Osteoblast (primary cell): ENCODE results near the gene SLC44A4. TPM values are rescaled to one million over a fixed set of nuclear protein-coding genes. Genes with fewer than 3 reads are reported as not detected.
"Not testable (repeated sequence)": the region's sequence is repeated elsewhere in the genome, so short reads cannot be mapped to it uniquely, and the experiment has no call there.

Experiments used
- DNase-seq: peaks from one replicate; pipeline ENCODE4 v3.0.0; 2011; ENCODE audit warnings: low spot score, mixed read lengths; ENCODE audit not compliant: insufficient read length; ENCODE audit errors: missing footprints
- H2AFZ ChIP-seq: 2 replicates; pipeline ENCODE4 v1.6.0; 2011; ENCODE audit warnings: mild to moderate bottlenecking, low read length
- H3K27ac ChIP-seq: 2 replicates; pipeline ENCODE4 v1.5.1; 2011; ENCODE audit warnings: mild to moderate bottlenecking, low read depth, low read length, moderate library complexity
- H3K27me3 ChIP-seq: 2 replicates; pipeline ENCODE4 v1.6.0; 2012; ENCODE audit warnings: mild to moderate bottlenecking, control low read depth, inconsistent platforms, low read length, moderate library complexity; ENCODE audit not compliant: insufficient read depth
- H3K36me3 ChIP-seq: 2 replicates; pipeline ENCODE4 v1.5.1; 2011; ENCODE audit warnings: mild to moderate bottlenecking, low read length, control low read depth, moderate library complexity; ENCODE audit not compliant: insufficient read depth
- H3K4me1 ChIP-seq: 2 replicates; pipeline ENCODE4 v1.5.1; 2011; ENCODE audit warnings: mild to moderate bottlenecking, low read length, control low read depth, moderate library complexity; ENCODE audit not compliant: insufficient read depth
- H3K4me2 ChIP-seq: 2 replicates; pipeline ENCODE4 v1.6.0; 2011; ENCODE audit warnings: mild to moderate bottlenecking, low read length; ENCODE audit not compliant: insufficient read depth
- H3K4me3 ChIP-seq: fragments of 200-600 bp; sonication (generic); 3 replicates; pipeline ENCODE4 v1.5.1; 2012; ENCODE audit warnings: mild to moderate bottlenecking, low read length, inconsistent platforms; ENCODE audit not compliant: insufficient read depth
- H3K79me2 ChIP-seq: 2 replicates; pipeline ENCODE4 v1.6.0; 2012; ENCODE audit warnings: mild to moderate bottlenecking, low read length, control low read depth, inconsistent platforms; ENCODE audit not compliant: insufficient read depth
- H3K9me3 ChIP-seq: 2 replicates; pipeline ENCODE4 v1.5.1; 2011; ENCODE audit warnings: low read depth, low read length, control low read depth
- H4K20me1 ChIP-seq: 2 replicates; pipeline ENCODE4 v1.6.0; 2012; ENCODE audit warnings: mild to moderate bottlenecking, low read length, control low read depth; ENCODE audit not compliant: insufficient read depth
- total RNA-seq: library from RNA; depleted of rRNA; stranded (reverse); fragments of >200 nt; gene quantifications from 2 replicates; pipeline ENCODE4 v1.2.3, GENCODE V29; 2012
- TF ChIP-seq, protein P1 (sequence below): IDR thresholded peaks from 2 replicates; pipeline ENCODE4 v1.5.1; 2011; ENCODE audit warnings: mild to moderate bottlenecking, low read depth, low read length, moderate library complexity; ENCODE audit errors: extremely low read depth

SLC44A4 gene
- total RNA-seq, 1 donor, result not detected

DNA sequence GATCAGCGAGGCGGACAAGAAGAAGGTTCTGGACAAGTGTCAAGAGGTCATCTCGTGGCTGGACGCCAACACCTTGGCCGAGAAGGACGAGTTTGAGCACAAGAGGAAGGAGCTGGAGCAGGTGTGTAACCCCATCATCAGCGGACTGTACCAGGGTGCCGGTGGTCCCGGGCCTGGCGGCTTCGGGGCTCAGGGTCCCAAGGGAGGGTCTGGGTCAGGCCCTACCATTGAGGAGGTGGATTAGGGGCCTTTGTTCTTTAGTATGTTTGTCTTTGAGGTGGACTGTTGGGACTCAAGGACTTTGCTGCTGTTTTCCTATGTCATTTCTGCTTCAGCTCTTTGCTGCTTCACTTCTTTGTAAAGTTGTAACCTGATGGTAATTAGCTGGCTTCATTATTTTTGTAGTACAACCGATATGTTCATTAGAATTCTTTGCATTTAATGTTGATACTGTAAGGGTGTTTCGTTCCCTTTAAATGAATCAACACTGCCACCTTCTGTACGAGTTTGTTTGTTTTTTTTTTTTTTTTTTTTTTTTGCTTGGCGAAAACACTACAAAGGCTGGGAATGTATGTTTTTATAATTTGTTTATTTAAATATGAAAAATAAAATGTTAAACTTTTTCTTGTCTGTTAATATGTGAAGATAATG, 49.0 kb downstream of the SLC44A4 start:
- Histone ChIP-seq H2AFZ (peak overlapping the region; percentile 47), H3K27ac (peak overlapping the region; percentile 48), H3K36me3 (no peaks in the 10 kb centered on the region), H3K9me3 (no peaks in the 10 kb centered on the region), H4K20me1 (peaks cover 7% of the 10 kb centered on the region), H3K4me3 (peak overlapping the region; percentile 80), H3K27me3 (no peaks in the 10 kb centered on the region), H3K4me1 (peaks cover 17% of the 10 kb centered on the region), H3K4me2 (peak overlapping the region; percentile 98), H3K79me2 (peaks cover 30% of the 10 kb centered on the region)
- DNase-seq, result peak; percentile 88
- TF ChIP-seq, protein P1, sequence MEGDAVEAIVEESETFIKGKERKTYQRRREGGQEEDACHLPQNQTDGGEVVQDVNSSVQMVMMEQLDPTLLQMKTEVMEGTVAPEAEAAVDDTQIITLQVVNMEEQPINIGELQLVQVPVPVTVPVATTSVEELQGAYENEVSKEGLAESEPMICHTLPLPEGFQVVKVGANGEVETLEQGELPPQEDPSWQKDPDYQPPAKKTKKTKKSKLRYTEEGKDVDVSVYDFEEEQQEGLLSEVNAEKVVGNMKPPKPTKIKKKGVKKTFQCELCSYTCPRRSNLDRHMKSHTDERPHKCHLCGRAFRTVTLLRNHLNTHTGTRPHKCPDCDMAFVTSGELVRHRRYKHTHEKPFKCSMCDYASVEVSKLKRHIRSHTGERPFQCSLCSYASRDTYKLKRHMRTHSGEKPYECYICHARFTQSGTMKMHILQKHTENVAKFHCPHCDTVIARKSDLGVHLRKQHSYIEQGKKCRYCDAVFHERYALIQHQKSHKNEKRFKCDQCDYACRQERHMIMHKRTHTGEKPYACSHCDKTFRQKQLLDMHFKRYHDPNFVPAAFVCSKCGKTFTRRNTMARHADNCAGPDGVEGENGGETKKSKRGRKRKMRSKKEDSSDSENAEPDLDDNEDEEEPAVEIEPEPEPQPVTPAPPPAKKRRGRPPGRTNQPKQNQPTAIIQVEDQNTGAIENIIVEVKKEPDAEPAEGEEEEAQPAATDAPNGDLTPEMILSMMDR, result peak; percentile 44

DNA sequence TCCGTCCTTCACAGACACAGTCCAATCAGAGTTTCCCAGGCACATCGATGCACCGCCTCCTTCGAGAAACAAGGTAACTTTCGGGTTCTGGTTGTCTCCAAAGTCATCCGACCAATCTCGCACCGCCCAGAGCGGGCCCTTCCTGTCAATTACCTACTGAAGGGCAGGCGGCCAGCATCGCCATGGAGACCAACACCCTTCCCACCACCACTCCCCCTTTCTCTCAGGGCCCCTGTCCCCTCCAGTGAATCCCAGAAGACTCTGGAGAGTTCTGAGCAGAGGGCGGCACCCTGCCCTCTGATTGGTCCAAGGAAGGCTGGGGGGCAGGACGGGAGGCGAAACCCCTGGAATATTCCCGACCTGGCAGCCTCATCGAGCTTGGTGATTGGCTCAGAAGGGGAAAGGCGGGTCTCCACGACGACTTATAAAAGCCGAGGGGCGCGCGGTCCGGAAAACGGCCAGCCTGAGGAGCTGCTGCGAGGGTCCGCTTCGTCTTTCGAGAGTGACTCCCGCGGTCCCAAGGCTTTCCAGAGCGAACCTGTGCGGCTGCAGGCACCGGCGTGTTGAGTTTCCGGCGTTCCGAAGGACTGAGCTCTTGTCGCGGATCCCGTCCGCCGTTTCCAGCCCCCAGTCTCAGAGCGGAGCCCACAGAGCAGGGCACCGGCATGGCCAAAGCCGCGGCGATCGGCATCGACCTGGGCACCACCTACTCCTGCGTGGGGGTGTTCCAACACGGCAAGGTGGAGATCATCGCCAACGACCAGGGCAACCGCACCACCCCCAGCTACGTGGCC, 51.3 kb downstream of the SLC44A4 start, which contains the start of gene HSPA1B:
TSS of gene HSPA1B (plus strand) at position 453 of the 794 bp plus-strand sequence. CDS start at position 666, 213 bp downstream.
- Histone ChIP-seq H3K36me3 (no peaks in the 10 kb centered on the region), H2AFZ (peak within 1 kb of the TSS; percentile 68), H3K9me3 (no peaks in the 10 kb centered on the region), H3K79me2 (peaks cover 24% of the 10 kb centered on the region), H4K20me1 (peaks cover 7% of the 10 kb centered on the region), H3K4me3 (peak within 1 kb of the TSS; percentile 77), H3K4me2 (peak within 1 kb of the TSS; percentile 86), H3K27me3 (no peaks in the 10 kb centered on the region), H3K27ac (peak within 1 kb of the TSS; percentile 77), H3K4me1 (peaks cover 19% of the 10 kb centered on the region)
- DNase-seq, result peak; percentile 99
- TF ChIP-seq, protein P1, result no peak

DNA sequence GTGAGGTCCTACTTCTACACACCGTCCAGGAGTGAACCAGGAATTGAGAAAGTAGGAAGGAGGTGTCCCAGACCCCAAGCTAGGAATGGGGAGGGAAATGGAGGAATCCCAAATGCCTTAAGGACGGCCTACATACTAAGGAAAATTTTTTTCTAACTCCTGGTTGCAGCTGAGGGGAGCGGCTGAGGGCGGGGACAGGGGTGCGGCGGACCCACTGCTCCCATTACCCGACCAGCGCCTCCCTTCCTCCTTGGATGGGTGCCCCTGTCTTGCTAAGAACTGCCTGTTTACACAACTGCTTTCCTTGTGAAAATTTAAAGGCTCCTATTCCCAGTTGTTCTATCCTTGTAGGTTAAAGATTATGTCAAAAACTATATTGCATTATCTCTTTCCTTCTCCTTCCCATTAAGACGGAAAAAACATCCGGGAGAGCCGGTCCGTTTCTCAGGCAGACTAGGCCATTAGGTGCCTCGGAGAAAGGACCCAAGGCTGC, 52.0 kb downstream of the SLC44A4 start:
- peak overlapping the region; percentile 68 for H2AFZ ChIP-seq
- H3K36me3 ChIP-seq, result no peaks in the 10 kb centered on the region
- peak overlapping the region; percentile 77 for H3K4me3 ChIP-seq
- DNase-seq, result peak; percentile 91
- TF ChIP-seq, protein P1, result no peak
- H3K9me3 ChIP-seq, result no peaks in the 10 kb centered on the region
- H4K20me1 ChIP-seq, result peaks cover 7% of the 10 kb centered on the region
- H3K4me1 ChIP-seq, result peaks cover 22% of the 10 kb centered on the region
- peak overlapping the region; percentile 77 for H3K27ac ChIP-seq
- peaks cover 24% of the 10 kb centered on the region for H3K79me2 ChIP-seq
- H3K27me3 ChIP-seq, result no peaks in the 10 kb centered on the region
- peak overlapping the region; percentile 86 for H3K4me2 ChIP-seq

DNA sequence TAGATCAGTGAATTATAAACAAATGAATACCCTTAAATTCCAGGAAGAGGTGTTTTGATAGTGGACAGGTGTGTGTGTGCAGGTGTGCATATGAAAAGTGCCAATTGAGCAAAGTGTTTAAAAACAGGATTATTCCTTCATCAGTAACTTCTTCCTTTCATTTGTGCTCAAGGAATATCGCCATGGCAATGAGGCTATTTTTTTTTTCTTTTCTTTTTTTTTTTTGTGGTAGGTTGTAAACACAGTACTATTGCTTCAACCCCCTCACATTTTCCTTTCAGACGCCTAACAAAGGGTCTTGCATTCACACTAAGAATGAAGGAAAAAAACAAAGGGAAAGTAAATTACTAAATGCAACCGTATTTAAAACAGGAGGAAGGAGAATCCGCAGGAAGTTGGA, 53.2 kb downstream of the SLC44A4 start:
- TF ChIP-seq, protein P1, result no peak
- H3K4me1 ChIP-seq, result peaks cover 16% of the 10 kb centered on the region
- no peaks in the 10 kb centered on the region for H3K36me3 ChIP-seq
- no peaks in the 10 kb centered on the region for H3K27me3 ChIP-seq
- H4K20me1 ChIP-seq, result peaks cover 7% of the 10 kb centered on the region
- H3K4me3 ChIP-seq, result no peak overlapping the region
- H3K9me3 ChIP-seq, result no peaks in the 10 kb centered on the region
- H2AFZ ChIP-seq, result no peak overlapping the region
- peaks cover 12% of the 10 kb centered on the region for H3K79me2 ChIP-seq
- no peak overlapping the region for H3K27ac ChIP-seq
- H3K4me2 ChIP-seq, result no peak overlapping the region
- DNase-seq, result no peak

DNA sequence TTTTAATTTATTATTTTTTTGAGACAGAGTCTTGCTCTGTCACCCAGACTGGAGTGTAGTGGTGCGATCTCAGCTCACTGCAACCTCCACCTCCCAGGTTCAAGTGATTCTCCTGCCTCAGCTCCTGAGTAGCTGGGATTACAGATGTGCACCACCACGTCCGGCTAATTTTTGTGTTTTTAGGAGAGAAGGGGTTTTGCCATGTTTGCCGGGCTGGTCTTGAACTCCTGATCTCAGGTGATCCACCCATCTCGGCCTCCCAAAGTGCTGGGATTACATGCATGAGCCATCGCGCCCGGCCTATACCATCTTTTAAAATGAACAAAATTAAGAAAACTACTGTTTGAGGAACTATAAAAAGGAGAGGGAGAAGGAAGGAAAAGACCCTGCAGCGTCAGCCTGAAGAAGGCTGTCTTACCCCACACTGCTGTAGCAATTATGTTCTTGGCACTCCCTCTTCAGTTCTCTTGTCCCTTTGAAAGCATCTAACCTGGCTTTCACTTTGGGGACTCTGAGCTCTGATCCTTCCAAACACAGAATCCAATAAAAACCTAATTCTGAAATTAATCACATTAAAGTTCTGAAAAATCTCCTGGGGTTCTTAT, 55.1 kb downstream of the SLC44A4 start:
- H3K4me2 ChIP-seq, H3K9me3 ChIP-seq, DNase-seq, H4K20me1 ChIP-seq, H3K27ac ChIP-seq, H3K79me2 ChIP-seq, H2AFZ ChIP-seq, H3K4me3 ChIP-seq, H3K27me3 ChIP-seq, H3K36me3 ChIP-seq: not testable (repeated sequence)
- peaks cover 17% of the 10 kb centered on the region for H3K4me1 ChIP-seq
